GM10248 (cell line): Measurements from ENCODE around the gene PRKD2.

ENCODE experiments used
- CTCF ChIA-PET: fragments of 300-600 bp; sonication (Branson Sonifier 250); formaldehyde crosslinking; extraction: SDS; loops from one replicate; lab custom pipeline; 2021; ENCODE audit warnings: antibody characterized with exemption; lab: Yijun Ruan, JAX
- POLR2A ChIA-PET: fragments of 350-650 bp; sonication (Branson Sonifier 250); formaldehyde crosslinking; extraction: SDS; loops from one replicate; lab custom pipeline; 2020; ENCODE audit warnings: antibody characterized with exemption; lab: Yijun Ruan, JAX
- DNase-seq: peaks from one replicate; pipeline ENCODE4 v3.0.0; 2012; ENCODE audit errors: extremely low spot score
- TF ChIP-seq, protein P1 (sequence below): IDR thresholded peaks from 2 replicates; pipeline ENCODE4 v1.5.1; 2012; ENCODE audit warnings: mild to moderate bottlenecking, low read depth; ENCODE audit errors: extremely low read depth, missing control alignments, control extremely low read depth

The PRKD2 gene

DNA sequence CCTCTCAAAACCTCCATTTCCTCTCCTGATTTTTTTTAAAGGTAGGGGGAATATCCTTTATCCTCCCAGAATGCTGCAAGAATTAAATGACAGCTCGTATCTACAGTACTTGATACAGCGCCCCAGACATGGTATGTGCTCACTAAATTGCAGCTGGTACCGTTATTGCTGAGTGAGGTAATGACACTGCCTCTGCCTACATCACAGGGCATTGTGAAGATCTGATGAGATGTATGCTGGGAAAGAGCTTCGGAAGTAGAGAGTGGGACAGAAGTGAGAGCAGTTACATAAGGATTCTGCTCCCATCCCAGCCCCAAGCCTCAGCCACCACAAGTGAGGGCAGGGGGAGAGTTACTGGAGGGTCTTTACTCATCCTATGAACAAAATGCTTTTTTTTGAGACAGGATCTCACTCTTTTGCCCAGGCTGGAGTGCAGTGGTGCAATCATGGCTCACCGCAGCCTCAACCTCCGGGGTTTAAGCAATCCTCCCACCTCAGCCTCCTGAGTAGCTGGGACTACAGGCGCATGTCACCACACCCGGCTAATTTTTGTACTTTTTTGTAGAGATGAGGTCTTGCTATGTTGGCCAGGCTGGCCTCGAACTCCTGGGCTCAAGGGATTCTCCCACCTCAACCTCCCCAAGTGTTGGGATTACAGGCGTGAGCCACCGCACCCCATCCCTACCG is 27.2 kb upstream of the PRKD2 start:
- POLR2A ChIA-PET, result no interaction called here

DNA sequence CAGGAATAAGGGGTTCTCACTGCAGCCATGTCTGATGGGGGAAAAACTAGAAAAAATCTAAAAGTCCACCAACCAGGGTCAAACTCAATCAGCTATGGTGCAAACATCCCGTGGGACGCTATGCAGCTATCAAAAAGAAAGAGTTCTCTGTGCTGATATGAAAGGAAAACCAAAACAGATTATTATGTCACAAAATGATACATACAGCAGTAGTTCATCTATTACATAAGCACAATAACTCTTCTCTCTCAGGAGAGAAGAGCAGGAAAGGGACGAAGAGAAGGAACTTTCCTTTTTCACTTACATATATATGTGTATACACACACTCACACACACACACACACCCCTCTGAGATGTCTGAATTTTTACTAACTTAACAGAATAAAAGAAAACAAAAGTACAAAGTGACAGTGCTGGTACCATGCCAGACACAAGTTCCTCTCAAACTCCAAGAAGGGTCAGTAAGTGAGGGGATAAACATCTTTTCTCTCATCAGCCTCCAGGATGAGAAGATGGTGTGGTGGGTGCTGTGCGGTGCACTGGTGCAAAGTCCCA is 26.1 kb upstream of the PRKD2 start:
- no peak for DNase-seq
- ChIA-PET POLR2A (no interaction called here), CTCF (interaction anchor here (1.2 to 3.4 kb wide), 5 partner anchors 11 to 97 kb away, joined by 4 to 22 read pairs (median 6); no protein-coding TSS in a partner anchor)
- TF ChIP-seq, protein P1, sequence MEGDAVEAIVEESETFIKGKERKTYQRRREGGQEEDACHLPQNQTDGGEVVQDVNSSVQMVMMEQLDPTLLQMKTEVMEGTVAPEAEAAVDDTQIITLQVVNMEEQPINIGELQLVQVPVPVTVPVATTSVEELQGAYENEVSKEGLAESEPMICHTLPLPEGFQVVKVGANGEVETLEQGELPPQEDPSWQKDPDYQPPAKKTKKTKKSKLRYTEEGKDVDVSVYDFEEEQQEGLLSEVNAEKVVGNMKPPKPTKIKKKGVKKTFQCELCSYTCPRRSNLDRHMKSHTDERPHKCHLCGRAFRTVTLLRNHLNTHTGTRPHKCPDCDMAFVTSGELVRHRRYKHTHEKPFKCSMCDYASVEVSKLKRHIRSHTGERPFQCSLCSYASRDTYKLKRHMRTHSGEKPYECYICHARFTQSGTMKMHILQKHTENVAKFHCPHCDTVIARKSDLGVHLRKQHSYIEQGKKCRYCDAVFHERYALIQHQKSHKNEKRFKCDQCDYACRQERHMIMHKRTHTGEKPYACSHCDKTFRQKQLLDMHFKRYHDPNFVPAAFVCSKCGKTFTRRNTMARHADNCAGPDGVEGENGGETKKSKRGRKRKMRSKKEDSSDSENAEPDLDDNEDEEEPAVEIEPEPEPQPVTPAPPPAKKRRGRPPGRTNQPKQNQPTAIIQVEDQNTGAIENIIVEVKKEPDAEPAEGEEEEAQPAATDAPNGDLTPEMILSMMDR, result no peak

More for the DNA sequence above, 27.2 kb upstream of the PRKD2 start:
- CTCF ChIA-PET, result interaction anchor here (1.0 to 1.9 kb wide), 8 partner anchors 10 to 83 kb away, joined by 3 to 7 read pairs (median 4); partner anchors contain the start of gene DACT3
- DNase-seq, result no peak
- TF ChIP-seq, protein P1, result no peak

DNA sequence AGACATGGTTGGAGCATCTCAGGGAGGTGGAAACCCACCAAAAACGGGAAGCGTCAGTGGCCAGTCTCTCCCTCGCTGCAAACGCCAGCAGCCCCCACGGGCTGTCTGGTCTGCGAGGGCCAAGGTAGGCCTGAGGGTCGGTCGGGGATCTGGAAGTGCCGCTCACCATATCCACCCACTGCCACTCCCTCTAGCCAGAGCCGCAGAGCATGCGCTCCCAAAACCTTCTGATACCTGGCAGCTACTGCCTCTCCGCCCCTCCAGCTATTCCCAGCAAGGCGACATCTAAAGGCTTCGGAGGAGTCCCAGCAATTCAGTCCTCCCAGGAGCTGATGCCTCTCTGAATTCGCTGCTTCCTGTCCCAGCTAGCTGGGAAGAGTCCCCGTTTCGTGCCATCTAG is 24.5 kb upstream of the PRKD2 start:
- POLR2A ChIA-PET, result interaction anchor here (1.1 kb wide), 2 partner anchors 12 to 44 kb away, joined by 3 to 4 read pairs; no protein-coding TSS in a partner anchor
- TF ChIP-seq, protein P1, result no peak
- no peak for DNase-seq
- CTCF ChIA-PET, result interaction anchor here (0.8 to 3.4 kb wide), 10 partner anchors 9 to 249 kb away, joined by 3 to 22 read pairs (median 4); no protein-coding TSS in a partner anchor

DNA sequence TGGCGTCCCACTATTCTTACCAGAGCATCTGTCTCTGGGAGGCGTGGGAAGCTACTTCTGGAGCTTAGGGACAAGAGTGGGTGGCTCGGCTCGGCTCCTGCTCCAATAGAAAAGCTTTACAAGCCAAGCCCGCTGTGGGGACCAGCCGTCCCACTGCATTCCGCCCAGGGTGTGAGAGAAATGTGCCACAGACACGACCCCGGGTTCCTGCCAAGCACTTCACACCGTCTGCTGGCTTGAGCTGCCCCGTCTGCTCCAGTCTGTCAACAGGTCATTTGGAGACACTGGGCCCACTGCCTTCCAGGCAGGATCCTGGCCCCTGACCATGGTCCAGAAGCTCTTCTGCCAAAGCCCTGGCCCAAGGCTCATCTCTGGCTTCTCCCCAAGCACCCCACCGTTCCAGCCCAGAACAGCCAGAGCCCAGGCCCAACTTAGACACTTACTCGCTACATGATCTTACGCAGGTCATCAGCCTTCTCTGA is 22.4 kb upstream of the PRKD2 start:
- ChIA-PET POLR2A (no interaction called here), CTCF (interaction anchor here (0.8 kb wide), 1 partner anchor 11 kb away, joined by 6 read pairs; no protein-coding TSS in a partner anchor)
- no peak for DNase-seq
- TF ChIP-seq, protein P1, result no peak

DNA sequence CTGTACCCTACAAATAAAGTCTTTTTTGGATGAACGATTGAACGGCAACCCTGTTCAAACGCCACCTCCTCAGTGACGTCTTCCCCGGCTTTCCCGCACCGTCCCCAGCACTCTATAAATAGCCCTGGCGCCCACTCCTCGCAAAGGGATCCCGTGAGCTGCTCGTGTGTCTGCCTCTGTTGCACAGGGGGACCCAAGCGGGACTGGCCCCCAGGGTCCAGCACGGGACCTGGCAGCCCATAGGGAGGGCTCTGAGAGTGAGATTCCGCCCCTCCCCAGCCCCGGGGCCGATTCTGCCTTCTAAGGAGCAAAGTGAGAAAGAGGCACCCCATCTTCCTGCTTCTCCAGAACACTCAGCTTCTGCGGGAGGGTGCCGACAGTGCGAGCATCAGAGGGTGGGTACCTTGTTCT is 20.9 kb upstream of the PRKD2 start:
- ChIA-PET POLR2A (interaction anchor here (0.6 kb wide), 1 partner anchor 40 kb away, joined by 11 read pairs; no protein-coding TSS in a partner anchor), CTCF (interaction anchor here (1.2 to 2.3 kb wide), 3 partner anchors 9 to 103 kb away, joined by 4 to 21 read pairs (median 4); no protein-coding TSS in a partner anchor)
- DNase-seq, result no peak
- TF ChIP-seq, protein P1, result no peak

DNA sequence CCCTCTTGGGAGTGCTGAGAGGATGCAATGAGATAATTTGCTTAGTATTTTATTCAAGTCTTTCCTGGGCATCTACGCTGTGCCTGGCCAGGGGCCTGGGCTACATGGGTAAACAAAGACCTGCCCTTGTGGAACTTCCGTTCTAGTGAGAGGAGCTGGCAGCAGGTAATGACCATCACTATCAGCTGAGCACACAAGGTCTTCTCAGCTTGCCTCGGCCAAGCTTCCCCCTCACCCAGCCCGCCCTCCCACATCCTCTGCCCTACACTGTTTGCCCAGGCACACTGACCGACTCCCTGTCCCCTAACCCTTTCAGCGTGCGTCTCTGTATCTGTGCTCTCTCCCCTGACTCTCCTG is 20.4 kb upstream of the PRKD2 start:
- no peak for DNase-seq
- TF ChIP-seq, protein P1, result no peak
- ChIA-PET CTCF (interaction anchor here (1.0 to 2.3 kb wide), 4 partner anchors 9 to 103 kb away, joined by 3 to 21 read pairs (median 4); no protein-coding TSS in a partner anchor), POLR2A (interaction anchor here (0.6 kb wide), 1 partner anchor 41 kb away, joined by 11 read pairs; no protein-coding TSS in a partner anchor)
